ENCODE measurements around the gene DSCAML1. TPM values are rescaled to one million over a fixed set of nuclear protein-coding genes. Genes with fewer than 3 reads are reported as not detected.

The DSCAML1 gene
- total and polyA plus RNA-seq, 9 of the 15 experiments (the other 6 are each of a cell fraction or from before 2014, with no cell fraction given), result not detected

- TF ChIP-seq ZHX1 (conservative IDR thresholded peaks at IDR 0.05; ENCODE audit: low read length) (no peak), SMAD3 (CRISPR knock-in tag; conservative IDR thresholded peaks at IDR 0.05) (no peak), RAD51 (IDR thresholded peaks at IDR 0.05; ENCODE audit: borderline replicate concordance, low read depth) (no peak), NR1H2 (CRISPR knock-in tag; IDR thresholded peaks at IDR 0.05) (no peak), ZNF644 (tag; IDR thresholded peaks at IDR 0.05; ENCODE audit: low read depth) (0 out of 2 replicates have a peak, but pooled peaks have one; percentile 39), SRF (CRISPR knock-in tag; IDR thresholded peaks at IDR 0.05) (peak in 1 of 2 experiments; percentile 82; a peak in 1 of 4 replicates), CREB1 (IDR thresholded peaks at IDR 0.05) (no peak), CREB1 (CRISPR knock-in tag; IDR thresholded peaks at IDR 0.05) (no peak), TARDBP (IDR thresholded peaks at IDR 0.05) (0 out of 2 replicates have a peak, but pooled peaks have one; percentile 65), PML (IDR thresholded peaks at IDR 0.05; ENCODE audit: low read length) (no peak), ETS1 (conservative IDR thresholded peaks at IDR 0.05; ENCODE audit: control insufficient read depth, low read depth, low read length) (no peak), NR2F6 (CRISPR knock-in tag; IDR thresholded peaks at IDR 0.05) (no peak), HEY1 (CRISPR knock-in tag; IDR thresholded peaks at IDR 0.05; ENCODE audit: borderline replicate concordance) (no peak), MYC (IDR thresholded peaks at IDR 0.05; ENCODE audit: low read depth, low read length) (no peak), MYC (CRISPR knock-in tag; IDR thresholded peaks at IDR 0.05; ENCODE audit: borderline replicate concordance, low read depth) (no peak), TCF7L2 (IDR thresholded peaks at IDR 0.05; ENCODE audit: low read depth, low read length) (no peak), MCM2 (IDR thresholded peaks at IDR 0.05; ENCODE audit: low read depth) (no peak), ZNF174 (CRISPR knock-in tag; IDR thresholded peaks at IDR 0.05) (no peak), YY1 (IDR thresholded peaks at IDR 0.05; ENCODE audit: borderline replicate concordance in 1 of 3, control insufficient read depth in 1 of 3, extremely low read depth in 1 of 3, insufficient read depth in 3 of 3, insufficient read length in 1 of 3, insufficient replicate concordance in 2 of 3, low read depth in 1 of 3, low read length in 2 of 3) (no peak), BHLHE40 (IDR thresholded peaks at IDR 0.05; ENCODE audit: low read length) (peak; percentile 22; the same call in 1 of the 2 replicates), CCNT2 (IDR thresholded peaks at IDR 0.05; ENCODE audit: borderline replicate concordance, extremely low read depth, insufficient read length, low read depth, low read length) (no peak), SRSF7 (optimal IDR thresholded peaks at IDR 0.05; ENCODE audit: low read depth, low read length) (no peak), ZNF445 (CRISPR knock-in tag; IDR thresholded peaks at IDR 0.05; ENCODE audit: low read depth) (no peak)
Measured at GRCh38 chr11:117809236-117810055, 12.4 kb upstream of the DSCAML1 start (continued).

Measured in K562 (cell line).